HepG2 (cell line): ENCODE measurements around the gene HS3ST3B1. TPM values are rescaled to one million over a fixed set of nuclear protein-coding genes. Genes with fewer than 3 reads are reported as not detected.
A peak's percentile ranks its signal among the peaks of the same experiment; 100 is the strongest.

ENCODE experiments used
- DNMT3B ChIP-seq: conservative IDR thresholded peaks from 2 replicates; pipeline ENCODE4 v1.6.1; 2016; ENCODE audit warnings: missing biosample characterization, control low read depth
- EP300 ChIP-seq, 3 experiments: sonication (generic) in 1 of 3; formaldehyde crosslinking in 1 of 3; IDR thresholded peaks; 2 replicates each; pipeline versions ENCODE4 v1.5.1 to v1.6.1; 2011 to 2020; ENCODE audit warnings: low read depth in 2 of 3, low read length in 2 of 3, borderline replicate concordance in 1 of 3, improper control_type of control experiment in 1 of 3, mild to moderate bottlenecking in 1 of 3, missing genetic modification reagents in 1 of 3, moderate library complexity in 1 of 3
- SMC3 ChIP-seq: IDR thresholded peaks from 2 replicates; pipeline ENCODE4 v1.6.1; 2011; ENCODE audit warnings: low read length, improper control_type of control experiment
- SP4 ChIP-seq: sonication (generic); formaldehyde crosslinking; IDR thresholded peaks from 2 replicates; pipeline ENCODE4 v1.8.1; 2023; ENCODE audit warnings: mild to moderate bottlenecking, missing genetic modification reagents
- SYNCRIP ChIP-seq: fragments of 200-400 bp; formaldehyde crosslinking; IDR thresholded peaks from 2 replicates; pipeline ENCODE4 v1.6.1; 2018; ENCODE audit warnings: mild to moderate bottlenecking, low read depth, low read length; ENCODE audit not compliant: insufficient read depth
- TARDBP ChIP-seq: sonication (generic); formaldehyde crosslinking; IDR thresholded peaks from 2 replicates; pipeline ENCODE4 v1.8.0; 2022; ENCODE audit warnings: mild to moderate bottlenecking, missing genetic modification reagents
- TBL1XR1 ChIP-seq: fragments of 150-350 bp; IDR thresholded peaks from 2 replicates; pipeline ENCODE4 v1.6.1; 2014; ENCODE audit warnings: borderline replicate concordance, low read length; ENCODE audit not compliant: partially characterized antibody
- ZBTB38 ChIP-seq: sonication (generic); formaldehyde crosslinking; IDR thresholded peaks from 2 replicates; pipeline ENCODE4 v1.5.1; 2020; ENCODE audit warnings: mild to moderate bottlenecking, missing genetic modification reagents
- ZNF446 ChIP-seq: sonication (generic); formaldehyde crosslinking; IDR thresholded peaks from 2 replicates; pipeline ENCODE4 v1.5.0; 2020; ENCODE audit warnings: mild to moderate bottlenecking, missing genetic modification reagents
- ZNF558 ChIP-seq: sonication (generic); formaldehyde crosslinking; IDR thresholded peaks from 2 replicates; pipeline ENCODE4 v1.9.0; 2022; ENCODE audit warnings: mild to moderate bottlenecking, missing genetic modification reagents, borderline replicate concordance
- ZNF713 ChIP-seq: sonication (generic); formaldehyde crosslinking; IDR thresholded peaks from 2 replicates; pipeline ENCODE4 v1.4.0; 2020; ENCODE audit warnings: mild to moderate bottlenecking, missing genetic modification reagents
- ZNF891 ChIP-seq: sonication (generic); formaldehyde crosslinking; IDR thresholded peaks from 2 replicates; pipeline ENCODE4 v1.5.0; 2020; ENCODE audit warnings: mild to moderate bottlenecking, missing genetic modification reagents
- polyA plus RNA-seq, 8 experiments: library from polyadenylated mRNA; depleted of rRNA in 3 of 8; stranded (reverse) in 7 of 8; unstranded in 1 of 8; fragments of >200 nt; fragmentation: Illumina TruSeq in 4 of 8; extraction: Trizol in 4 of 8; gene quantifications; 2 replicates each; pipeline versions ENCODE4 v1.2.1 to v1.2.3, GENCODE V29; 2011 to 2016; ENCODE audit warnings: low read depth in 4 of 8, missing spikeins in 1 of 8, mixed read lengths in 1 of 8; ENCODE audit not compliant: insufficient read depth in 1 of 8
- total RNA-seq, 5 experiments: library from RNA; depleted of rRNA; stranded (reverse); fragments of >200 nt; fragmentation: Illumina TruSeq; extraction: Trizol; gene quantifications; 2 replicates each; pipeline ENCODE4 v1.2.3, GENCODE V29; 2016; ENCODE audit warnings: low read depth in 1 of 5
- TF ChIP-seq, protein P1 (sequence below): sonication (generic); formaldehyde crosslinking; IDR thresholded peaks from 2 replicates; pipeline ENCODE4 v1.9.0; 2021; ENCODE audit warnings: mild to moderate bottlenecking, missing genetic modification reagents
- TF ChIP-seq, protein P2 (sequence below), 2 experiments: sonication (generic) in 1 of 2; formaldehyde crosslinking in 1 of 2; IDR thresholded peaks; 2 replicates each; pipeline versions ENCODE4 v1.6.1 to v1.9.0; 2014 to 2022; ENCODE audit warnings: antibody characterized with exemption in 1 of 2, borderline replicate concordance in 1 of 2, inconsistent platforms in 1 of 2, low read depth in 1 of 2, missing genetic modification reagents in 1 of 2
- TF ChIP-seq, protein P3 (sequence below): sonication (generic); formaldehyde crosslinking; conservative IDR thresholded peaks from 2 replicates; pipeline ENCODE4 v1.4.0; 2020; ENCODE audit warnings: missing genetic modification reagents

The HS3ST3B1 gene
- total and polyA plus RNA-seq, 2 of the 13 experiments (the other 11 are each of a cell fraction or from before 2014, with no cell fraction given): 15.7 to 39.5 TPM

DNA sequence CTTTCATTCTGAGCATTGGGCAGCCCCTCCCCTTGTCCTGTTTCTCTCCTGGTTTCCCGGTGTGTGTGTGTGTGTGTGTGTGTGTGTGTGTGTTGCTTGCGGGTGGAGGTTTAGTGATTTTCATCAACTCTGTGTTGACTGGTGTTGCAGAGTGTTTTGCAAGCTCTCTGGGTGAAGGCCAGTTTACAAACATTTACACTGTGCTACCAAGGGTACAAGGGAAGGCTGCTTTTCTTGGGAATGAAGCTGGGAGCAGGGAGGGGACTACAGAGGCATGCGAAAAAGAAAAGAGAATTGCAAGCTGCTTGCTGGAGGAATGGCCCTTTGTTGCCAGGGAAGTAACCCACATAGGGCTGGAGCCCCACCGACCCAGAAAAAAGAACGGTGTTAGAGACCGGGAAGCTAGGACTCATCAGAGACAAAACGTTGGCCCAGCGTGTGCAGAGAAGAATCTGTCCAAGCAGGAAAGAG is 29.6 kb downstream of the HS3ST3B1 start (continued):
- TF ChIP-seq EP300 (IDR thresholded peaks at IDR 0.05; ENCODE audit: low read depth in 2 of 2, low read length in 2 of 2): peak; percentile 55 to 61; a peak in 2 of 4 replicates
- no peak for TF ChIP-seq EP300 (CRISPR knock-in tag; IDR thresholded peaks at IDR 0.05; ENCODE audit: borderline replicate concordance)
- TF ChIP-seq SMC3: 0 out of 2 replicates have a peak, but pooled peaks have one; percentile 12
- TF ChIP-seq, protein P1, sequence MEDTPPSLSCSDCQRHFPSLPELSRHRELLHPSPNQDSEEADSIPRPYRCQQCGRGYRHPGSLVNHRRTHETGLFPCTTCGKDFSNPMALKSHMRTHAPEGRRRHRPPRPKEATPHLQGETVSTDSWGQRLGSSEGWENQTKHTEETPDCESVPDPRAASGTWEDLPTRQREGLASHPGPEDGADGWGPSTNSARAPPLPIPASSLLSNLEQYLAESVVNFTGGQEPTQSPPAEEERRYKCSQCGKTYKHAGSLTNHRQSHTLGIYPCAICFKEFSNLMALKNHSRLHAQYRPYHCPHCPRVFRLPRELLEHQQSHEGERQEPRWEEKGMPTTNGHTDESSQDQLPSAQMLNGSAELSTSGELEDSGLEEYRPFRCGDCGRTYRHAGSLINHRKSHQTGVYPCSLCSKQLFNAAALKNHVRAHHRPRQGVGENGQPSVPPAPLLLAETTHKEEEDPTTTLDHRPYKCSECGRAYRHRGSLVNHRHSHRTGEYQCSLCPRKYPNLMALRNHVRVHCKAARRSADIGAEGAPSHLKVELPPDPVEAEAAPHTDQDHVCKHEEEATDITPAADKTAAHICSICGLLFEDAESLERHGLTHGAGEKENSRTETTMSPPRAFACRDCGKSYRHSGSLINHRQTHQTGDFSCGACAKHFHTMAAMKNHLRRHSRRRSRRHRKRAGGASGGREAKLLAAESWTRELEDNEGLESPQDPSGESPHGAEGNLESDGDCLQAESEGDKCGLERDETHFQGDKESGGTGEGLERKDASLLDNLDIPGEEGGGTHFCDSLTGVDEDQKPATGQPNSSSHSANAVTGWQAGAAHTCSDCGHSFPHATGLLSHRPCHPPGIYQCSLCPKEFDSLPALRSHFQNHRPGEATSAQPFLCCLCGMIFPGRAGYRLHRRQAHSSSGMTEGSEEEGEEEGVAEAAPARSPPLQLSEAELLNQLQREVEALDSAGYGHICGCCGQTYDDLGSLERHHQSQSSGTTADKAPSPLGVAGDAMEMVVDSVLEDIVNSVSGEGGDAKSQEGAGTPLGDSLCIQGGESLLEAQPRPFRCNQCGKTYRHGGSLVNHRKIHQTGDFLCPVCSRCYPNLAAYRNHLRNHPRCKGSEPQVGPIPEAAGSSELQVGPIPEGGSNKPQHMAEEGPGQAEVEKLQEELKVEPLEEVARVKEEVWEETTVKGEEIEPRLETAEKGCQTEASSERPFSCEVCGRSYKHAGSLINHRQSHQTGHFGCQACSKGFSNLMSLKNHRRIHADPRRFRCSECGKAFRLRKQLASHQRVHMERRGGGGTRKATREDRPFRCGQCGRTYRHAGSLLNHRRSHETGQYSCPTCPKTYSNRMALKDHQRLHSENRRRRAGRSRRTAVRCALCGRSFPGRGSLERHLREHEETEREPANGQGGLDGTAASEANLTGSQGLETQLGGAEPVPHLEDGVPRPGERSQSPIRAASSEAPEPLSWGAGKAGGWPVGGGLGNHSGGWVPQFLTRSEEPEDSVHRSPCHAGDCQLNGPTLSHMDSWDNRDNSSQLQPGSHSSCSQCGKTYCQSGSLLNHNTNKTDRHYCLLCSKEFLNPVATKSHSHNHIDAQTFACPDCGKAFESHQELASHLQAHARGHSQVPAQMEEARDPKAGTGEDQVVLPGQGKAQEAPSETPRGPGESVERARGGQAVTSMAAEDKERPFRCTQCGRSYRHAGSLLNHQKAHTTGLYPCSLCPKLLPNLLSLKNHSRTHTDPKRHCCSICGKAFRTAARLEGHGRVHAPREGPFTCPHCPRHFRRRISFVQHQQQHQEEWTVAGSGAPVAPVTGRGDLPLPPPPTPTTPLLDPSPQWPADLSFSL (CRISPR knock-in tag): peak; percentile 94
- TF ChIP-seq TBL1XR1: peak; percentile 20
- no peak for TF ChIP-seq DNMT3B (CRISPR knock-in tag)
- peak; percentile 34; the same call in 1 of the 2 replicates for TF ChIP-seq TARDBP (CRISPR knock-in tag)
- TF ChIP-seq, protein P2, sequence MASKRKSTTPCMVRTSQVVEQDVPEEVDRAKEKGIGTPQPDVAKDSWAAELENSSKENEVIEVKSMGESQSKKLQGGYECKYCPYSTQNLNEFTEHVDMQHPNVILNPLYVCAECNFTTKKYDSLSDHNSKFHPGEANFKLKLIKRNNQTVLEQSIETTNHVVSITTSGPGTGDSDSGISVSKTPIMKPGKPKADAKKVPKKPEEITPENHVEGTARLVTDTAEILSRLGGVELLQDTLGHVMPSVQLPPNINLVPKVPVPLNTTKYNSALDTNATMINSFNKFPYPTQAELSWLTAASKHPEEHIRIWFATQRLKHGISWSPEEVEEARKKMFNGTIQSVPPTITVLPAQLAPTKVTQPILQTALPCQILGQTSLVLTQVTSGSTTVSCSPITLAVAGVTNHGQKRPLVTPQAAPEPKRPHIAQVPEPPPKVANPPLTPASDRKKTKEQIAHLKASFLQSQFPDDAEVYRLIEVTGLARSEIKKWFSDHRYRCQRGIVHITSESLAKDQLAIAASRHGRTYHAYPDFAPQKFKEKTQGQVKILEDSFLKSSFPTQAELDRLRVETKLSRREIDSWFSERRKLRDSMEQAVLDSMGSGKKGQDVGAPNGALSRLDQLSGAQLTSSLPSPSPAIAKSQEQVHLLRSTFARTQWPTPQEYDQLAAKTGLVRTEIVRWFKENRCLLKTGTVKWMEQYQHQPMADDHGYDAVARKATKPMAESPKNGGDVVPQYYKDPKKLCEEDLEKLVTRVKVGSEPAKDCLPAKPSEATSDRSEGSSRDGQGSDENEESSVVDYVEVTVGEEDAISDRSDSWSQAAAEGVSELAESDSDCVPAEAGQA (IDR thresholded peaks at IDR 0.05; ENCODE audit: low read depth): no peak
- TF ChIP-seq, protein P2 (CRISPR knock-in tag; IDR thresholded peaks at IDR 0.05; ENCODE audit: borderline replicate concordance): no peak
- no peak for TF ChIP-seq SYNCRIP
- TF ChIP-seq ZNF891: no peak
- TF ChIP-seq ZNF713: no peak
- TF ChIP-seq ZNF446 (CRISPR knock-in tag): no peak
- TF ChIP-seq, protein P3, sequence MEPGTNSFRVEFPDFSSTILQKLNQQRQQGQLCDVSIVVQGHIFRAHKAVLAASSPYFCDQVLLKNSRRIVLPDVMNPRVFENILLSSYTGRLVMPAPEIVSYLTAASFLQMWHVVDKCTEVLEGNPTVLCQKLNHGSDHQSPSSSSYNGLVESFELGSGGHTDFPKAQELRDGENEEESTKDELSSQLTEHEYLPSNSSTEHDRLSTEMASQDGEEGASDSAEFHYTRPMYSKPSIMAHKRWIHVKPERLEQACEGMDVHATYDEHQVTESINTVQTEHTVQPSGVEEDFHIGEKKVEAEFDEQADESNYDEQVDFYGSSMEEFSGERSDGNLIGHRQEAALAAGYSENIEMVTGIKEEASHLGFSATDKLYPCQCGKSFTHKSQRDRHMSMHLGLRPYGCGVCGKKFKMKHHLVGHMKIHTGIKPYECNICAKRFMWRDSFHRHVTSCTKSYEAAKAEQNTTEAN (CRISPR knock-in tag): no peak
- TF ChIP-seq ZNF558 (CRISPR knock-in tag): no peak
- TF ChIP-seq ZBTB38 (CRISPR knock-in tag): peak; percentile 52; the same call in 1 of the 2 replicates
- no peak for TF ChIP-seq SP4 (CRISPR knock-in tag)
